Thyroid gland (tissue), 4 donors: ENCODE measurements around the gene CACUL1. TPM values are rescaled to one million over a fixed set of nuclear protein-coding genes. Genes with fewer than 3 reads are reported as not detected.

Source experiments
- DNase-seq, 2 donors: peaks; one replicate each; pipeline ENCODE4 v3.0.0-alpha.2; 2019
- H3K27ac ChIP-seq, 3 donors: fragments of 200-600 bp; sonication (generic); 1 replicate in 2 of 3; 2 replicates in 1 of 3; pipeline ENCODE4 v1.5.1; 2016 to 2019; ENCODE audit warnings: mild to moderate bottlenecking in 1 of 3, moderate library complexity in 1 of 3
- H3K27me3 ChIP-seq: fragments of 200-600 bp; sonication (generic); one replicate; pipeline ENCODE4 v1.5.1; 2019
- H3K36me3 ChIP-seq, 2 donors: fragments of 200-600 bp; sonication (generic); one replicate each; pipeline ENCODE4 v1.5.1; 2016 to 2019
- H3K4me1 ChIP-seq, 2 donors: fragments of 200-600 bp; sonication (generic); one replicate each; pipeline ENCODE4 v1.5.1; 2017 to 2019
- H3K4me3 ChIP-seq, 3 donors: fragments of 200-600 bp; sonication (generic); replicated peaks in 1 of 3; 1 replicate in 2 of 3; 2 replicates in 1 of 3; pipeline ENCODE4 v1.5.1; 2016; ENCODE audit warnings: mild to moderate bottlenecking in 1 of 3
- H3K9me3 ChIP-seq: fragments of 200-600 bp; sonication (generic); one replicate; pipeline ENCODE4 v1.5.1; 2017
- POLR2A ChIP-seq, 2 donors: fragments of 450-650 bp; IDR thresholded peaks; one replicate each; pipeline ENCODE4 v1.6.1; 2017; ENCODE audit warnings: antibody characterized with exemption in 2 of 2, mild to moderate bottlenecking in 2 of 2, moderate library complexity in 1 of 2
- WGBS, 2 donors: methylation state at CpG; one replicate each; pipeline ENCODE4 v1.1.5; 2017; 5-methylcytosine and 5-hydroxymethylcytosine counted together
- intact Hi-C: fragments of 100-400 bp; cut with DNase I; formaldehyde crosslinking; loops from one replicate; pipeline ENCODE4 v1.15.1; 2023
- total RNA-seq, 4 donors: library from RNA; depleted of rRNA; stranded (reverse); fragments of >200 nt; gene quantifications; one replicate each; pipeline ENCODE4 v1.2.3, GENCODE V29; 2016
- TF ChIP-seq, protein P1 (sequence below), 6 experiments: fragments of 200-600 bp in 3 of 6; fragments of 450-650 bp in 3 of 6; sonication (generic) in 3 of 6; IDR thresholded peaks; one replicate each; pipeline ENCODE4 v1.5.1; 2016 to 2019; ENCODE audit warnings: antibody characterized with exemption in 6 of 6, mild to moderate bottlenecking in 2 of 6, inconsistent platforms in 1 of 6, moderate library complexity in 1 of 6

Gene CACUL1
- total RNA-seq, 4 donors from 2014 or later: 23.0 to 36.8 (median 31.5) TPM

- WGBS, 2 donors: 71 to 73% methylated on average over 3 of the region's 3 CpGs
- peak overlapping the region; percentile 61 to 74 (median 68) for H3K27ac ChIP-seq
- peak; percentile 51 to 58 for DNase-seq
- TF ChIP-seq, protein P1, sequence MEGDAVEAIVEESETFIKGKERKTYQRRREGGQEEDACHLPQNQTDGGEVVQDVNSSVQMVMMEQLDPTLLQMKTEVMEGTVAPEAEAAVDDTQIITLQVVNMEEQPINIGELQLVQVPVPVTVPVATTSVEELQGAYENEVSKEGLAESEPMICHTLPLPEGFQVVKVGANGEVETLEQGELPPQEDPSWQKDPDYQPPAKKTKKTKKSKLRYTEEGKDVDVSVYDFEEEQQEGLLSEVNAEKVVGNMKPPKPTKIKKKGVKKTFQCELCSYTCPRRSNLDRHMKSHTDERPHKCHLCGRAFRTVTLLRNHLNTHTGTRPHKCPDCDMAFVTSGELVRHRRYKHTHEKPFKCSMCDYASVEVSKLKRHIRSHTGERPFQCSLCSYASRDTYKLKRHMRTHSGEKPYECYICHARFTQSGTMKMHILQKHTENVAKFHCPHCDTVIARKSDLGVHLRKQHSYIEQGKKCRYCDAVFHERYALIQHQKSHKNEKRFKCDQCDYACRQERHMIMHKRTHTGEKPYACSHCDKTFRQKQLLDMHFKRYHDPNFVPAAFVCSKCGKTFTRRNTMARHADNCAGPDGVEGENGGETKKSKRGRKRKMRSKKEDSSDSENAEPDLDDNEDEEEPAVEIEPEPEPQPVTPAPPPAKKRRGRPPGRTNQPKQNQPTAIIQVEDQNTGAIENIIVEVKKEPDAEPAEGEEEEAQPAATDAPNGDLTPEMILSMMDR (IDR thresholded peaks at IDR 0.05): no peak
- TF ChIP-seq POLR2A (IDR thresholded peaks at IDR 0.05): no peak
- H3K36me3 ChIP-seq: no peaks in the 10 kb centered on the region
- no peak overlapping the region for H3K4me3 ChIP-seq
- H3K9me3 ChIP-seq: no peaks in the 10 kb centered on the region
- no peaks in the 10 kb centered on the region for H3K27me3 ChIP-seq
- intact Hi-C loops: no loop called here
- H3K4me1 ChIP-seq: peaks cover 16 to 19% of the 10 kb centered on the region in 2 donors
These were observed 8.6 kb upstream of the CACUL1 start for GRCh38 chr10:118763202-118763988.

- no peak overlapping the region for H3K4me3 ChIP-seq
- H3K27me3 ChIP-seq: no peaks in the 10 kb centered on the region
- no peak overlapping the region for H3K27ac ChIP-seq
- H3K36me3 ChIP-seq: no peaks in the 10 kb centered on the region
- DNase-seq: no peak
- 89 to 90% methylated on average over 34 to 36 of the region's 36 CpGs for WGBS, 2 donors
- peaks cover 25 to 29% of the 10 kb centered on the region in 2 donors for H3K4me1 ChIP-seq
- TF ChIP-seq, protein P1 (IDR thresholded peaks at IDR 0.05): no peak
- no peak for TF ChIP-seq POLR2A (IDR thresholded peaks at IDR 0.05)
- H3K9me3 ChIP-seq: no peaks in the 10 kb centered on the region
- intact Hi-C loops: no loop called here
These were observed 5.5 kb upstream of the CACUL1 start for GRCh38 chr10:118760265-118760664.

- 83 to 94% methylated on average over 1 of the region's 1 CpG for WGBS, 2 donors
- intact Hi-C loops: no loop called here
- Histone ChIP-seq H3K4me3 (no peak overlapping the region), H3K36me3 (no peaks in the 10 kb centered on the region), H3K27me3 (no peaks in the 10 kb centered on the region), H3K4me1 (peaks cover 20 to 21% of the 10 kb centered on the region in 2 donors), H3K9me3 (no peaks in the 10 kb centered on the region), H3K27ac (no peak overlapping the region)
- no peak for DNase-seq
- TF ChIP-seq, protein P1 (IDR thresholded peaks at IDR 0.05): no peak
- no peak for TF ChIP-seq POLR2A (IDR thresholded peaks at IDR 0.05)
These were observed 3.7 kb upstream of the CACUL1 start for GRCh38 chr10:118758449-118758848.

GRCh38 chr10:118754229-118754555 lies 578 bp downstream of the CACUL1 start:
- H3K4me1 ChIP-seq: peaks cover 24 to 27% of the 10 kb centered on the region in 2 donors
- H3K27me3 ChIP-seq: no peaks in the 10 kb centered on the region
- peak overlapping the region; percentile 76 to 94 (median 92) for H3K27ac ChIP-seq
- peak overlapping the region; percentile 75 to 96 (median 90) for H3K4me3 ChIP-seq
- DNase-seq: peak; percentile 48 to 67
- H3K36me3 ChIP-seq: no peaks in the 10 kb centered on the region
- H3K9me3 ChIP-seq: no peaks in the 10 kb centered on the region
- TF ChIP-seq, protein P1 (IDR thresholded peaks at IDR 0.05): no peak
- no peak for TF ChIP-seq POLR2A (IDR thresholded peaks at IDR 0.05)
- intact Hi-C loops: no loop called here
- WGBS, 2 donors: 0% methylated on average over 18 to 22 of the region's 22 CpGs
